CD14-positive monocyte (primary cell): ENCODE measurements around the gene KCNQ1OT1. TPM values are rescaled to one million over a fixed set of nuclear protein-coding genes. Genes with fewer than 3 reads are reported as not detected.
A peak's percentile ranks its signal among the peaks of the same experiment; 100 is the strongest.

Source experiments
- DNase-seq, 3 donors: peaks; one replicate each; pipeline ENCODE4 v3.0.0-alpha.2; 2011 to 2022
- H2AFZ ChIP-seq: 2 replicates; pipeline ENCODE4 v1.6.0; 2012; ENCODE audit warnings: mild to moderate bottlenecking, low read depth, low read length, inconsistent platforms; ENCODE audit not compliant: insufficient read depth, poor library complexity, severe bottlenecking
- H3K27ac ChIP-seq, 2 donors: 1 replicate in 1 of 2; 2 replicates in 1 of 2; pipeline ENCODE4 v1.5.1; 2012 to 2013; ENCODE audit warnings: low read length in 2 of 2, control low read depth in 1 of 2, inconsistent platforms in 1 of 2, low read depth in 1 of 2, mild to moderate bottlenecking in 1 of 2
- H3K27me3 ChIP-seq, 2 donors: one replicate each; pipeline versions ENCODE4 v1.6.0 to v1.6.1; 2011 to 2013; ENCODE audit warnings: low read length in 2 of 2; ENCODE audit not compliant: control insufficient read depth in 2 of 2, insufficient read depth in 2 of 2
- H3K36me3 ChIP-seq, 2 donors: replicated peaks in 1 of 2; 1 replicate in 1 of 2; 2 replicates in 1 of 2; pipeline versions ENCODE4 v1.5.1 to v1.6.1; 2012 to 2013; ENCODE audit warnings: low read length in 2 of 2, control low read depth in 1 of 2, inconsistent platforms in 1 of 2, mild to moderate bottlenecking in 1 of 2; ENCODE audit not compliant: insufficient read depth in 2 of 2, control insufficient read depth in 1 of 2
- H3K4me1 ChIP-seq, 2 donors: 1 replicate in 1 of 2; 2 replicates in 1 of 2; pipeline versions ENCODE4 v1.5.1 to v1.6.1; 2012 to 2013; ENCODE audit warnings: low read length in 2 of 2, control low read depth in 1 of 2, inconsistent platforms in 1 of 2, mild to moderate bottlenecking in 1 of 2, moderate library complexity in 1 of 2; ENCODE audit not compliant: insufficient read depth in 2 of 2, control insufficient read depth in 1 of 2
- H3K4me2 ChIP-seq: replicated peaks from 2 replicates; pipeline ENCODE3; 2012; ENCODE audit warnings: low read length, moderate library complexity, mild to moderate bottlenecking; ENCODE audit not compliant: poor library complexity, severe bottlenecking; ENCODE audit errors: extremely low read depth
- H3K4me3 ChIP-seq, 3 experiments: fragments of 200-600 bp in 1 of 3; sonication (generic) in 1 of 3; replicated peaks in 1 of 3; 1 replicate in 2 of 3; 2 replicates in 1 of 3; pipeline ENCODE4 v1.5.1; 2011 to 2013; ENCODE audit warnings: low read length in 3 of 3, mild to moderate bottlenecking in 3 of 3, control low read depth in 2 of 3, low read depth in 2 of 3, inconsistent platforms in 1 of 3, moderate library complexity in 1 of 3
- H3K79me2 ChIP-seq: 2 replicates; pipeline ENCODE4 v1.6.0; 2012; ENCODE audit warnings: mild to moderate bottlenecking, control low read depth, inconsistent platforms, low read length, moderate library complexity; ENCODE audit not compliant: insufficient read depth
- H3K9ac ChIP-seq: 2 replicates; pipeline ENCODE4 v1.6.0; 2017; ENCODE audit warnings: low read length, mild to moderate bottlenecking; ENCODE audit not compliant: insufficient read depth, poor library complexity, severe bottlenecking
- H3K9me3 ChIP-seq, 2 donors: replicated peaks in 1 of 2; 1 replicate in 1 of 2; 2 replicates in 1 of 2; pipeline versions ENCODE4 v1.5.1 to v1.6.1; 2012 to 2013; ENCODE audit warnings: low read length in 2 of 2, control low read depth in 1 of 2; ENCODE audit not compliant: control insufficient read depth in 1 of 2, insufficient read depth in 1 of 2
- H4K20me1 ChIP-seq: 2 replicates; pipeline ENCODE4 v1.6.0; 2012; ENCODE audit warnings: mild to moderate bottlenecking, low read length, control low read depth, moderate library complexity; ENCODE audit not compliant: insufficient read depth
- H3K27ac Mint-ChIP-seq, 7 donors: one replicate each; pipeline ENCODE4 v1.8.0; 2020; ENCODE audit warnings: mild to moderate bottlenecking in 7 of 7, mixed read lengths in 7 of 7, moderate library complexity in 6 of 7, inconsistent platforms in 2 of 7
- H3K27me3 Mint-ChIP-seq, 3 donors: one replicate each; pipeline ENCODE4 v1.8.0; 2021 to 2022; ENCODE audit warnings: low read depth in 3 of 3, mild to moderate bottlenecking in 3 of 3, mixed read lengths in 3 of 3, moderate library complexity in 3 of 3, inconsistent platforms in 1 of 3
- H3K36me3 Mint-ChIP-seq, 2 donors: one replicate each; pipeline ENCODE4 v1.8.0; 2020; ENCODE audit warnings: mixed read lengths in 2 of 2, inconsistent platforms in 1 of 2, mild to moderate bottlenecking in 1 of 2
- H3K4me1 Mint-ChIP-seq: one replicate; pipeline ENCODE4 v1.8.0; 2020; ENCODE audit warnings: mild to moderate bottlenecking, mixed read lengths
- H3K4me3 Mint-ChIP-seq, 2 donors: one replicate each; pipeline ENCODE4 v1.8.0; 2020; ENCODE audit warnings: mild to moderate bottlenecking in 2 of 2, mixed read lengths in 2 of 2, moderate library complexity in 1 of 2
- H3K9me3 Mint-ChIP-seq, 7 donors: one replicate each; pipeline ENCODE4 v1.8.0; 2020 to 2022; ENCODE audit warnings: mixed read lengths in 7 of 7, mild to moderate bottlenecking in 6 of 7, moderate library complexity in 6 of 7, inconsistent platforms in 2 of 7
- WGBS: methylation state at CpG from one replicate; pipeline ENCODE4 v1.1.5; 2013; ENCODE audit warnings: missing lambda C conversion rate; ENCODE audit not compliant: insufficient coverage; 5-methylcytosine and 5-hydroxymethylcytosine counted together
- intact Hi-C, 2 donors: fragments of 100-400 bp; cut with micrococcal nuclease; formaldehyde crosslinking; loops; one replicate each; pipeline versions ENCODE4 v1.15.0 to v1.15.1; 2023
- polyA plus RNA-seq, 3 donors: library from polyadenylated mRNA; depleted of rRNA in 1 of 3; unstranded in 2 of 3; stranded (reverse) in 1 of 3; fragments of 300-500 nt in 2 of 3; fragments of >200 nt in 1 of 3; fragmentation: Illumina TruSeq in 2 of 3; gene quantifications; 1 replicate in 2 of 3; 2 replicates in 1 of 3; pipeline ENCODE4 v1.2.3, GENCODE V29; 2012 to 2021
- TF ChIP-seq, protein P1 (sequence below): fragments of 200-600 bp; IDR thresholded peaks from one replicate; pipeline ENCODE4 v1.8.0; 2022; ENCODE audit warnings: antibody characterized with exemption, mild to moderate bottlenecking

Gene KCNQ1OT1
- polyA plus RNA-seq, 3 donors, result 0.01 to 0.04 (median 0.03) TPM

GRCh38 chr11:2575591-2576051, 124.2 kb downstream of the KCNQ1OT1 start:
- Histone ChIP-seq H3K27me3 (no peaks in the 10 kb centered on the region), H3K9me3 (peaks cover 0 to 2% of the 10 kb centered on the region in 2 donors), H3K4me1 (no peaks in the 10 kb centered on the region), H4K20me1 (peaks cover 90% of the 10 kb centered on the region), H2AFZ (no peak overlapping the region), H3K27ac (no peak overlapping the region), H3K4me3 (no peak overlapping the region), H3K79me2 (no peaks in the 10 kb centered on the region), H3K36me3 (peaks cover 61 to 82% of the 10 kb centered on the region in 2 donors), H3K9ac (no peak overlapping the region), H3K4me2 (no peak overlapping the region)
- intact Hi-C loops, result no loop called here
- Mint-ChIP-seq H3K9me3 (peaks cover 0 to 3% (median 0%) of the 10 kb centered on the region in 7 donors), H3K4me1 (no peaks in the 10 kb centered on the region), H3K4me3 (no peak overlapping the region), H3K27me3 (peaks cover 0 to 3% (median 0%) of the 10 kb centered on the region in 3 donors), H3K27ac (peak overlapping the region in 1 of 7 donors; percentile 8), H3K36me3 (peaks cover 27 to 52% of the 10 kb centered on the region in 2 donors)
- TF ChIP-seq, protein P1, sequence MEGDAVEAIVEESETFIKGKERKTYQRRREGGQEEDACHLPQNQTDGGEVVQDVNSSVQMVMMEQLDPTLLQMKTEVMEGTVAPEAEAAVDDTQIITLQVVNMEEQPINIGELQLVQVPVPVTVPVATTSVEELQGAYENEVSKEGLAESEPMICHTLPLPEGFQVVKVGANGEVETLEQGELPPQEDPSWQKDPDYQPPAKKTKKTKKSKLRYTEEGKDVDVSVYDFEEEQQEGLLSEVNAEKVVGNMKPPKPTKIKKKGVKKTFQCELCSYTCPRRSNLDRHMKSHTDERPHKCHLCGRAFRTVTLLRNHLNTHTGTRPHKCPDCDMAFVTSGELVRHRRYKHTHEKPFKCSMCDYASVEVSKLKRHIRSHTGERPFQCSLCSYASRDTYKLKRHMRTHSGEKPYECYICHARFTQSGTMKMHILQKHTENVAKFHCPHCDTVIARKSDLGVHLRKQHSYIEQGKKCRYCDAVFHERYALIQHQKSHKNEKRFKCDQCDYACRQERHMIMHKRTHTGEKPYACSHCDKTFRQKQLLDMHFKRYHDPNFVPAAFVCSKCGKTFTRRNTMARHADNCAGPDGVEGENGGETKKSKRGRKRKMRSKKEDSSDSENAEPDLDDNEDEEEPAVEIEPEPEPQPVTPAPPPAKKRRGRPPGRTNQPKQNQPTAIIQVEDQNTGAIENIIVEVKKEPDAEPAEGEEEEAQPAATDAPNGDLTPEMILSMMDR, result no peak
- 96% methylated on average over 12 of the region's 17 CpGs for WGBS
- DNase-seq, result no peak

DNA sequence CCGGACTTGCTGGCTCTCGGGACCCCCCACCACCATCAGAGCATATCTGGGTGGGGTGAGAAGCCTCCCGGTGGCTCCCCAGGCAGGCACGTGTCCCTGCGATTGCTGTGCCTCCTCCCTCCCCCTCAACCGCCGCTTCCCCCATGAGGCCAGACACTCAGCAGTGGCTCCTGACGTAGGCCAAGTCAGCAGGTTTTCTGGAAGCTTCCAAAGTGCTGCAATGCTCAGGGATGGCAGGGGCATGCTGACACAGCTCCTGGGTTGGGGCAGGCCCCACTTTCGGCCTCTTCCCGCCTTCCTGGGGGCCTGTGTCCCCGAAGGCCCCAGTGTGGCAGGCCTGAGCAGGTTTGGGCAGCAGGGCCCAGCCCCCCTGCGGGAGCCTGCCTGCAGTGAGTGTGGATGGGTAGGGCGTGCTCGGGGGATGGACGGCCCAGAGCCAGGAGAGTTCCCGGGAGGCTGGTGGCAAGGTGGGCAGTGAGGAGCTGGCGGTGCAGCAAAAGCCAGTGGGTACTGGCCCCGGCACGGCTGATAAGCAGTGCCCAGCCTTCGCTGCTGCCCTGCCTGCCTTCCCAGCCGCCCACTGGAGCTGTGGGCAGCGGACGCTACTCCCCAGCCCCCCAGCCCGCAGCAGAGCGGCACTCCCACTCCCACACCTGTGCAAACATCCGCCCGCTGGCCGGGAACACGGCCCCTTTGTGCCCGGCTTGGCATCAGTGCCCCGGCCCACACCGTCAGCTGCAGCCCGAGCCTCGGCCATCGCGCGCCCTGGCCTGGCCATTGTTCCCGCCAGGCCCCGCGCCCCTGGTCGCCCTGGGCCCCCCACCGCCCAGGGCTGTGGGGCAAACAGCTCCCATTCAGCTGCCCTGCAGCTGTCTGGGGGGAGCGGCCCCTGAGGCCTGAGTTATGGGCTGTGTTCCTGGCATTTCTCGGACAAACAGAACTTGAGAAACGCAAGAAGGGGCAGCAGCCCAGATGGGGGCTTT, 125.0 kb downstream of the KCNQ1OT1 start:
- intact Hi-C loops, result no loop called here
- no peaks in the 10 kb centered on the region for H3K79me2 ChIP-seq
- no peak overlapping the region for H3K4me2 ChIP-seq
- H3K27ac Mint-ChIP-seq, result no peak overlapping the region
- H3K9me3 Mint-ChIP-seq, result peaks cover 0 to 6% (median 0%) of the 10 kb centered on the region in 7 donors
- H3K9ac ChIP-seq, result no peak overlapping the region
- no peaks in the 10 kb centered on the region for H3K4me1 Mint-ChIP-seq
- H3K27ac ChIP-seq, result no peak overlapping the region
- H3K36me3 Mint-ChIP-seq, result peaks cover 27 to 55% of the 10 kb centered on the region in 2 donors
- H3K4me3 Mint-ChIP-seq, result no peak overlapping the region
- 95% methylated on average over 40 of the region's 45 CpGs for WGBS
- peaks cover 0 to 3% (median 0%) of the 10 kb centered on the region in 3 donors for H3K27me3 Mint-ChIP-seq
- peaks cover 0 to 9% of the 10 kb centered on the region in 2 donors for H3K9me3 ChIP-seq
- H4K20me1 ChIP-seq, result peaks cover 89% of the 10 kb centered on the region
- no peak for DNase-seq
- H3K4me3 ChIP-seq, result no peak overlapping the region
- TF ChIP-seq, protein P1, result no peak
- no peak overlapping the region for H2AFZ ChIP-seq
- H3K27me3 ChIP-seq, result no peaks in the 10 kb centered on the region
- H3K36me3 ChIP-seq, result peaks cover 63 to 83% of the 10 kb centered on the region in 2 donors
- no peaks in the 10 kb centered on the region for H3K4me1 ChIP-seq
